MM.1S (cell line): ENCODE data around the gene ZDHHC7.

Source experiments
- DNase-seq: peaks from one replicate; pipeline ENCODE4 v3.0.0-alpha.2; 2015
- H2AFZ ChIP-seq: fragments of 300-600 bp; sonication (generic); 2 replicates; pipeline ENCODE4 v1.6.0; 2016; ENCODE audit warnings: antibody characterized with exemption, low read length
- H3F3A ChIP-seq: fragments of 300-600 bp; sonication (generic); 2 replicates; pipeline ENCODE4 v1.6.1; 2016; ENCODE audit warnings: mild to moderate bottlenecking, antibody characterized with exemption, low read length, moderate library complexity, mixed read lengths; ENCODE audit not compliant: insufficient read depth
- H3K27ac ChIP-seq: fragments of 300-600 bp; sonication (generic); 2 replicates; pipeline ENCODE4 v1.5.1; 2016; ENCODE audit warnings: mild to moderate bottlenecking, low read length
- H3K27me3 ChIP-seq: fragments of 300-600 bp; sonication (generic); replicated peaks from 2 replicates; pipeline ENCODE4 v1.6.0; 2016; ENCODE audit warnings: low read length; ENCODE audit not compliant: insufficient read depth
- H3K36me3 ChIP-seq: fragments of 300-600 bp; sonication (generic); replicated peaks from 2 replicates; pipeline ENCODE4 v1.6.1; 2016; ENCODE audit warnings: mild to moderate bottlenecking, low read length, mixed read lengths; ENCODE audit not compliant: insufficient read depth
- H3K4me1 ChIP-seq: fragments of 300-600 bp; sonication (generic); 2 replicates; pipeline ENCODE4 v1.6.1; 2016; ENCODE audit warnings: low read length, mixed read lengths
- H3K4me2 ChIP-seq: fragments of 300-600 bp; sonication (generic); 2 replicates; pipeline ENCODE4 v1.6.0; 2016; ENCODE audit warnings: low read depth, low read length
- H3K4me3 ChIP-seq: fragments of 300-600 bp; sonication (generic); 2 replicates; pipeline ENCODE4 v1.5.1; 2016; ENCODE audit warnings: low read length, mixed read lengths
- H3K79me2 ChIP-seq: fragments of 300-600 bp; sonication (generic); 2 replicates; pipeline ENCODE4 v1.6.1; 2016; ENCODE audit warnings: mixed run types, low read length, mixed read lengths
- H3K9ac ChIP-seq: fragments of 300-600 bp; sonication (generic); 2 replicates; pipeline ENCODE4 v1.6.1; 2016; ENCODE audit warnings: low read length, mixed read lengths
- H3K9me2 ChIP-seq: fragments of 300-600 bp; sonication (generic); replicated peaks from 2 replicates; pipeline ENCODE4 v1.6.1; 2016; ENCODE audit warnings: mild to moderate bottlenecking, low read length, mixed read lengths; ENCODE audit not compliant: insufficient read depth
- H3K9me3 ChIP-seq: fragments of 300-600 bp; sonication (generic); replicated peaks from 2 replicates; pipeline ENCODE4 v1.6.1; 2016; ENCODE audit warnings: mild to moderate bottlenecking, low read length, mixed read lengths; ENCODE audit not compliant: insufficient read depth
- H4K20me1 ChIP-seq: fragments of 300-600 bp; sonication (generic); 2 replicates; pipeline ENCODE4 v1.6.1; 2016; ENCODE audit warnings: mild to moderate bottlenecking, low read length, moderate library complexity, mixed read lengths; ENCODE audit not compliant: insufficient read depth
- CTCF ChIP-seq: fragments of 300-600 bp; sonication (generic); IDR thresholded peaks from 2 replicates; pipeline ENCODE4 v1.5.1; 2016; ENCODE audit warnings: antibody characterized with exemption, low read length, mixed read lengths
- EZH2 ChIP-seq: fragments of 300-600 bp; sonication (generic); optimal IDR thresholded peaks from 2 replicates; pipeline ENCODE3; 2017; ENCODE audit warnings: low read depth, mild to moderate bottlenecking, antibody characterized with exemption, low read length, mixed read lengths
- EZH2phosphoT487 ChIP-seq: fragments of 300-600 bp; sonication (generic); IDR thresholded peaks from 2 replicates; pipeline ENCODE4 v1.6.1; 2018; ENCODE audit warnings: antibody characterized with exemption, low read length

The ZDHHC7 gene

GRCh38 chr16:84960942-84961341, 50.4 kb downstream of the ZDHHC7 start:
- H3K4me3 ChIP-seq, result no peak overlapping the region
- no peak overlapping the region for H3K27ac ChIP-seq
- H3F3A ChIP-seq, result no peaks in the 10 kb centered on the region
- no peaks in the 10 kb centered on the region for H3K4me1 ChIP-seq
- no peaks in the 10 kb centered on the region for H3K79me2 ChIP-seq
- no peak overlapping the region for H3K9ac ChIP-seq
- TF ChIP-seq EZH2 (no peak), CTCF (no peak), EZH2phosphoT487 (no peak)
- DNase-seq, result no peak
- no peaks in the 10 kb centered on the region for H3K9me2 ChIP-seq
- H3K9me3 ChIP-seq, result no peaks in the 10 kb centered on the region
- H2AFZ ChIP-seq, result no peak overlapping the region
- no peak overlapping the region for H3K4me2 ChIP-seq
- H4K20me1 ChIP-seq, result no peaks in the 10 kb centered on the region
- H3K27me3 ChIP-seq, result no peaks in the 10 kb centered on the region; the same call in 1 of the 2 replicates
- H3K36me3 ChIP-seq, result no peaks in the 10 kb centered on the region

DNA sequence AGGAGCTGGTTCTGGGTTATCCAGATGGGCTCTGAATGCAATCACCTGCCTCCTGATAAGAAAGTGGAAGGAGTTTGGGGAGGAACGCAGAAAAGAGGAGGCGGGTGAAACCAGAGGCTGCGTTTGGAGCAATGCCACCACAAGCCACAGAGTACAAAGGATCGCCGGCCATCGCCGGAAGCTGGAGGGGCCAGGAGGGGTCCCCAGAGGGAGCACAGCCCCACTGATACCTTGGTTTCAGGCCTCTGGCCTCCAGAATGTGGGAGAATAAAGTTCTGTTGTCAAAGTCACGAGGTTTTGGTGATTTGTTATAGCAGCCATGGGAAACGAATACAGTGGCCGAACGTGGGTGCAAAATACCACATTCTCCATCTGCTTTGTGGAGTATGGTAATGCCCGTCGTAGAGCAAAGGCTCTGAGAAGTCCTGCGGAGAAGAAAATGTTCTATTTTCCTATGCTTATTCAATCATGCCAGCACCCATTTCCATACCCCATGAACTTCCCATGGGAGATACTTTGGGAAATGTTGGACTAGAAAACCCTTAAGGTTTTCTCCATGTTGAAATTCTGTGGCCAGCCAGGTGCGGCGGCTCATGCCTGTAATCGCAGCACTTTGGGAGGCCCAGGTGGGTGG, 51.4 kb downstream of the ZDHHC7 start:
- no peak overlapping the region for H3K4me3 ChIP-seq
- H3K27ac ChIP-seq, result no peak overlapping the region
- no peaks in the 10 kb centered on the region for H3K9me3 ChIP-seq
- H3K79me2 ChIP-seq, result no peaks in the 10 kb centered on the region
- no peaks in the 10 kb centered on the region for H3K9me2 ChIP-seq
- H3K27me3 ChIP-seq, result no peaks in the 10 kb centered on the region; the same call in 1 of the 2 replicates
- H3K4me1 ChIP-seq, result no peaks in the 10 kb centered on the region
- TF ChIP-seq CTCF, result no peak
- no peak for TF ChIP-seq EZH2
- no peak for TF ChIP-seq EZH2phosphoT487
- no peaks in the 10 kb centered on the region for H4K20me1 ChIP-seq
- no peaks in the 10 kb centered on the region for H3K36me3 ChIP-seq
- no peak overlapping the region for H3K9ac ChIP-seq
- no peak for DNase-seq
- H2AFZ ChIP-seq, result no peak overlapping the region
- no peaks in the 10 kb centered on the region for H3F3A ChIP-seq
- H3K4me2 ChIP-seq, result no peak overlapping the region

GRCh38 chr16:84959045-84959576, 52.2 kb downstream of the ZDHHC7 start:
- Histone ChIP-seq H2AFZ (no peak overlapping the region), H4K20me1 (no peaks in the 10 kb centered on the region), H3K36me3 (no peaks in the 10 kb centered on the region), H3K4me3 (no peak overlapping the region), H3K9me3 (no peaks in the 10 kb centered on the region), H3K27me3 (no peaks in the 10 kb centered on the region; the same call in 1 of the 2 replicates), H3K9me2 (no peaks in the 10 kb centered on the region), H3F3A (no peaks in the 10 kb centered on the region), H3K79me2 (no peaks in the 10 kb centered on the region), H3K4me2 (no peak overlapping the region), H3K27ac (no peak overlapping the region), H3K4me1 (no peaks in the 10 kb centered on the region), H3K9ac (no peak overlapping the region)
- no peak for DNase-seq
- TF ChIP-seq CTCF (peak; percentile 29), EZH2phosphoT487 (no peak)
